NCI-H2196 (cell line): ENCODE data around the gene HHAT.

Experiments
- DNase-seq: peaks from one replicate; lab custom pipeline; 2025; ENCODE audit not compliant: unreplicated experiment; lab: John Stamatoyannopoulos, UW

HHAT gene

DNA sequence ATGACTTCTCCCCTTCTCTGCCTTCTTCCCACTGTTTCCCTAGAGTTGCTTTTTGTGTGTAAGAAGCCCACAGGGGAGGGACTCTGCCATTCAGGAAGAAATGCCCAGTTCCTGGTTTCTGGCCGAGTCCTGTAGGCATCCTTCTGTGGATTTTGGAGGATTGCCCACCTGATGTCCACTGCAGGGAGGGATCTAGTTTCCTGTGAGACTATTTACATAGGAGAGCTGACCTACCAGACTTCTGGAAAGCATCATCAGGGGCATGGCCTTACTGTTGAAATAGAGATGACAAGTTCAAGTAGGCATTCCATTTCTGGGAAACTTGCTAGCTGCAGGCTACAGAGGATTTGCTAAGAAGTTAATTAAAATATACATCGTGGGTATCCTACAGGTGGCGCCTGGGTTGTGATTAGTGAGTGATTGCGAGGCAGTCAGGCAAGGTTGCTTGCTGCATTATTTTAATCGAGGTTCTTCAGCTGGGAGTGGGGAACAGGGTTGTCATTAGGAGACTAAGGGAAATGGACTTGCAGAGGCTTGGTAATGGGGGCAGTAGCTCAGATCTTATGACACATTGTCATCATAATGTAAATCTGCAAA is 148.7 kb downstream of the HHAT start:
- peak; percentile 49 for DNase-seq

DNA sequence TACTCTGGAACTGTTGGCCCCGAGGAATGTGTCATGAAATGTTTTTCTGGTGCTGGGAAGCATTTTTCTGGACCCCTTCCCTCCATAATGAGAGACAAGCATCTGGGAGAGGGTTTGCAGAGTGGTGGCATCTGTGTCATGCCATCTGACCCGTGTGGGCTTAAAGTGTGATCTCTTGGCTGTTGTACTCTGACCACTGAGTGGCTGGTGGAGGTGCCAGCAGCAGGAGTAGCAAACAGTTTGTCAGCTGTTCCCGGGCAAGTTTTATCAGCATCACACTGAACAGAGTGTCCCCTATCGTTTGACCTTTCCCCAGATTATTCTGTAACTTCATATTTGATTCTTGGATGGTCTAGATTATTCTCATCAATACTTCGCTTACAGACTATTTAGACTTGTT is 150.1 kb downstream of the HHAT start:
- no peak for DNase-seq

DNA sequence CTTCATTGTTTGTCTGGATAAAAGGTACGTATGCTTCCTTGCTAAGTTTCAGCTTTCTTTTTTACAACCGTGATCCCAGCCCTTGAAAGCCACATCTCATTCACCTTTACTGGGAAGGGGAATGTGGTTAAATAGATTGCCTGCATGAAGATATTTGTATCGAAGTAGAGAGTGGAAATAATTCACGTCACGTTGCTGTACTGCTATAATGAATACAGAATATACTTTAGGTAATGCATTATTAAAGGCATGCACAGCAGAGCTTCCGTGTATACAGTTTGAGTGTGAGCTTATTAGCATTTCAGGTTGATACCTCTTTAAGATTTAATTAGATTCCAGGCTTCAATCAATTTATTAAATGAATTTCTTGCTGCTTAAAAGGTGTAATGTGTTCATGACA is 153.8 kb downstream of the HHAT start:
- no peak for DNase-seq

DNA sequence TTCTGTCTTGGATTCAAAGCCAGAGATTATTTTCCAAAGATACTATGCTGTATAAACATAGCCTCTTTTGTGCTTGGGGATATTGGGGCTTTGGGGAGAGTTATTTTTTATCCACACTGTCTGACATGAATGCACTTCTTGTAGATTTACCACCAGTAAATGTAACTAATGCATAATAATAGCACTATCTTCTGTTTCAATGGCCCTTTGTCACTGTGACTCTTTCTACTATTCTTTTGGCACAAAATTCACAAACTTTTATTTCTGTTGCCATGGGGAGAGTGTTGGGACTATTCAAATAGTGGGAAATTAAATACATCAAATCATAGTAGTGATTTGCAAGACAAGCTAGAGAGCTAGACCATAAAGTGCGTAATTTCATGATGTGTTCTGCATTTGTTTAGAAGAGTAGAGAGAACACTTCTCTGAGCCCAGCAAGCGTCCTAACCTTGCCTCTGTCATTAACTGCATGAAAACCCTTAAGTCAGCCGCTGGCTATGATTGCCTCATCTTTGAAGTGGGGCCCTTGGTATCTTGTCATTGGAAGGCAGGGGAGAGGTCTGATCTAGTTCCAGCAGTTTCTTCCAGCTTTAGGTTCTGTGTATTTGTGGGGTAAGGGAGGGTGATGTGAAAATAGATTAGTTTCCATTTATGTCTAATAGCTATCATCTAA is 154.4 kb downstream of the HHAT start:
- DNase-seq = no peak

DNA sequence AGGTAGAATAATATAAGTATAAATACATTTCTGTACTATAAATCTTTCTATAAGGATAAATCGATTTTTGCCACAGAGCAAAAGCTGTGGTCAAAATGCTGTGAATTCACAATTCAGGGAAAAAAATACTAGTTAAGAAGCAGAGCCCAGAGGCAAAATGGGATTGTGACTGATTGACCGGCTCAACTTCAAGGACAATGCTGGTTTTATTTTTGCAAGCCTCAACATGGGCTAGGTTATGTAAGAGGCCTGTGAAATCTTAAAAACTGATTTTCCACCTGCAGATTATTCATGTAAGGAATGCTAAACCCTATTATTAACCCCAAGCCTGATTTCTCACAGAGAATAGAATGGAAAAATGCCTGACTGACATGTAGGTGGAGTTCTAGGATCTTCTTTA is 155.1 kb downstream of the HHAT start:
- no peak for DNase-seq

DNA sequence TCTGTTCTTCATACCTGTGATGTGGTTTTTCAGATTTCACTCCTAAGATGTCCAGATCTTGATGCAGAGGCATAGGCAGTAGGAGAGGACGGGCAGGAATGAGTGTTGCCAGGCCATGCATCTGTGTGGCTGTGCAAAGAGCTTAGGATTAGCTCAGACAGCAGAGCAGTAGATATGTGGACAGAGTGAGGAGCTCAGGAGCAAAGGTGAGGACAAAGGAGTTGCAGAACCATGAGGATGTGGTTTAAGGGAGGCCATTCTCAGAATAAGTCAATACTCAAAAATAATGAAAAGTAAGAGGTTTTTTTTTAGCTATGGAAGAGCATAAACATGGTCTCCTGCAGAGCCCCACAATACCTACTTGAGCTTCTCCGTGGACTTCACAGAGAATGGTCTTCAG is 158.3 kb downstream of the HHAT start:
- DNase-seq = no peak

DNA sequence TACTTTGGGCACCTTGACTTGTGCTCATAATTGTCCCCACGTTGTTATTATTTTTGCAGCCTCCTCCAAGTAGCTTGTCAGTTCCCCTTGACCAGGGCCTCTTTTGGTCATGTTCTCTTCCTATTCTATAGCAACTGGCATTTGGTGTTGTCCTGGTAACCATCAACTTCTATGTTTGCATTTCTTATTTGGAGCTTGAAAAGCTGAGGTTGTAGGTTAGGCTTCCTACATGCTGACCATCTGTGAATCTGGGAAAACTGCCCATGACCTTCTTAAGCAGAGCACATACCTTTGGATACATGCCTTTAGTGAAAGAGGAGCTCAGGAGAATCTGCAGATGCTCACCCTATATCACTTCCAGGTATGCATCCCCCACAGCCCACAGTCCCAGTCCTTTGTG is 160.8 kb downstream of the HHAT start:
- no peak for DNase-seq

DNA sequence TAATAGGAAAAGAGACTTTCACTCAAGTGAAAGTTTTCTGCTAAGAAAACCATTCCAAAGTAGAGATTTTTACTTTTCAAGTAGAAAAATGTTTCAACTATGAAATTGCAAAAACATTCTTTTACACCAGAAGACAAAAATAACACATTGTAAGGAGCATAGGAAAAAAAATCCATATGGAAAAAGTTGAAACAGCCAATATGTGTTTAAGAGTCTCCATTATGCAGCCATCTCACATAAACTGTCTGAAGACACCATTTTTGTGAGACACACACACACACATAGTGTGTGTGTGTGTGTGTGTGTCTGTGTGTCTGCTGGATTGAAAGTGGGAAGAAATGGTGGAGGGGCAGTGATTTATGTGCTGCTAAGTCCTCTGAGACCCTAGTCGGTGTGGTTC is 162.1 kb downstream of the HHAT start:
- DNase-seq = no peak

DNA sequence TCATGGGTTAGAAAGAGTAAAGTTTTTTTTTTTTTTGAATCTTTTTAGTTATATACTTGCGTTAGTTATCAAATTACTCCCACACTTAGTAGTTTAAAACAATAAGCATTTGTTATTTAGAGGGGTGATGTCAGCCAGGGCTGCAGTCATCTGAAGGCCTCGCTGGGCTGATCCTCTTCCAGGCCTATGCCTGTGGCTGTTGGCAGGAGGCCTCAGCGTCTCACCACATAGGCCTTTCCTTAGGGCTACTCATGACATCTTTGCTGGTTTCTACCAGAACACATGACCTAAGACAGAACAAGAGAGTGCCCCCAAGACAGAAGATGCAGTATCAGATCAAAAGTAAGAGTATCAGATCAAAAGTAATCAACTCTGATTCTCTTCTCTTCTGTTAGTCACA is 167.4 kb downstream of the HHAT start:
- no peak for DNase-seq

DNA sequence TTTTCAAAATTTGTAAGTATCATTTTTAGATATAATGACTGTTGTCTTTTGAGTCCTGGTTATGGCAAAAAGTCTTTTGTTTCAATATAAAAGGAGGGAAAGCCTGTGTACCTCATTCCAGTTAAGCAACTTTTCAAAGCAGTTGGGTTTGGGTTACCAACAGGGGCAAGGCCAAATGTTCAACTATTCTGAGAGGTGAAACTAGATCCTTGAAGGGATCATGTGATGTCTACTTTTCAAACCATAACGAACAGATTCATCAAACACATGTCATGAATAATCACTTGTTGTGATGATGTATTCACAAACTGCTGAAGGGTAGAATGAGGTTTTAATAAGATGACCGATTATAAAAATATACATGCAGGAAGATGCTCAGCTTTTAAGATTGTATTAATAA is 171.3 kb downstream of the HHAT start:
- DNase-seq = peak; percentile 39

DNA sequence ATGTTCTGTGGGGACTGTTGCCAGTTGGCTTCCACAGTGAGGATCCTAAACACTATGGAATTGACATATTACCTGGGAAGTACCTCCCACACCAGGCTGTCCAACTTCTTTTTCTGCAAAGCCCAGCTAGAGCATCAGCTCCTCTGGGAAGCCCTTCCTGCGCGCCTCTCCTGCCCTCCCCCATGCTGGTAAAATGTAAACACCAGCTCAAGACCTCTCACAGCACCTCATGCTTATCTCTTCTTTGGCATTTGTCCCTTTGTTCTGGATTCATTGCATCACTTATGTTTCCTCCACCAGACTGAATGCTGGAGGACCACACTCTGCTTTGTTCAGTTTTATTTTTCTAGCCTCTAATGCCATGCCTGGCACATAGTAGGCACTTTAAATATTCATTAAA is 172.1 kb downstream of the HHAT start:
- no peak for DNase-seq

DNA sequence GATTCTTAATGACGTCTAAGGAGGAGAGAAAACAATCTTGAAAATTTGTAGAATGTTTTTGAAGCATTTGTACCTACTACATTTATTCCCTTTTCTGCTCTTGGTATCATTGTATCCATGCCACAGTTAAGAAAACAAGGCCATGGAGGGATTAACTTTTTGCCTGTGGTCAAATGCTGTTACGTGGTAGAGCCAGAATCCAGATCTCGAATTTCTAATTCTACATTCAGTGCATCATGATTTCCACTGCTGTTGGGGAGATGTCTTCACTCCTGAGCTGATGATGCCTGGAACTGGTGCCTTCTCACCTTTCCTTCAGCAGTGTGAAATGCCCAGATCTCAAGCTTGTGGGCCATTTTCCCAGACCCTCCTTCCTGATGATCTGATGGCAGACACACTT is 175.6 kb downstream of the HHAT start:
- DNase-seq = no peak

DNA sequence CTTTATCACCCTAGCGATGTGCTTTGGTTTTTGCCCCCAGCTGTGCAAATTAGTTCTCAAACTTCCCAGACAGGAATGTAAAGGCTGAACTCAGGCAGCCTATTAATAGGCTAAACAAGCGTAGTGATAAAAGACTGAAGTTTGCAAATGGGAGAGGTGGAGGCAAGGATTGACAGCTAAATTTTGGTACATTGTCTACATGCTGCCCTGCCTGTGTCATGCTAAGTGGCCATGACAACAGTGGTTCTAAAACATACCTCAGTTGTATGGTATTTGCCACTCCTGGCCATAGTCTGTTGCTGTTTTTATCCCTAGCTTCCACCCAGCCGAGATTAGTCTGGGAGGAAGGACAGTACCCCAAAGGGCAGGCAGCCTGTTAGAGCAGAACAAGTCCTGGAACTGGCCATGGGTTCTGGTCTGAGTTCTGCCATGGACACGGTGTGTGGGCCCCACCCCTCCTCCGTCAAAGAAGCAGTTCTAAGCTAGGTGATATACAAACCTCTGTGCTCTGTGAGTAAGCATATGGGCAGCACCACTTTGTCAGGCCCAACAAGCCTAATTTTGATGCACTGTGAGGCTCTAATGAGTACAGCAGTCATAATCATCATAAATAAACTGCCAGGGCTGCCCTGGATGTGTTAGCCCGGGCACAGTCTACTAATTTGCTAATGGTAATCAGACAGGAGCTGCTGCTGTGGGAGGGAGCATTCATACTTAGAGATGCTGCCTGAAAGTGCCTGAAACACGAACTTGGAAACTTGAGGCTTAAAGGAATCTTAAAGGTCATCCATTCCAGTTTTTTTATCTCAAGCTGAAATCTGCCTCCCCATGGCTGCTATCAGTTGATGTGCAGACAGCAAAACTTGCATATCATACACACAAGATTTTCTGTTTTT is 177.1 kb downstream of the HHAT start:
- DNase-seq = no peak

DNA sequence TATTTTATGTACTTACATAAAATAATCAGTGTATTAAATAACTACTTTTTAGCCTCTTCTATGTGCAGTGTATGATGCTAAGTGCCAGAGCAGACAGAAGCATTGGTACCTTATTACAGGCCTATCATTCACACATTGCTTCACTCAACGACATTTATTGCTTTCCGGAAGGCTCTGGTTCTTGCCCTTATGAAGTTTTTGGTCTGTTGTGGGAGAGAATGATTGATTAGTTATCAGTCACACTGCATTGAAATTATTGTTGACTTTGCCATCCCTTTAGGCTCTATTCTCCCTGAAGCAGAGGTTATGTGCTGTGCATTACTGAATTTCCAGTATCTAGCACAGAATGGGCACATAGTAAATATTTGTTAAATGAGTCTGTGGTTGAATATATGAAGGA is 178.0 kb downstream of the HHAT start:
- no peak for DNase-seq

DNA sequence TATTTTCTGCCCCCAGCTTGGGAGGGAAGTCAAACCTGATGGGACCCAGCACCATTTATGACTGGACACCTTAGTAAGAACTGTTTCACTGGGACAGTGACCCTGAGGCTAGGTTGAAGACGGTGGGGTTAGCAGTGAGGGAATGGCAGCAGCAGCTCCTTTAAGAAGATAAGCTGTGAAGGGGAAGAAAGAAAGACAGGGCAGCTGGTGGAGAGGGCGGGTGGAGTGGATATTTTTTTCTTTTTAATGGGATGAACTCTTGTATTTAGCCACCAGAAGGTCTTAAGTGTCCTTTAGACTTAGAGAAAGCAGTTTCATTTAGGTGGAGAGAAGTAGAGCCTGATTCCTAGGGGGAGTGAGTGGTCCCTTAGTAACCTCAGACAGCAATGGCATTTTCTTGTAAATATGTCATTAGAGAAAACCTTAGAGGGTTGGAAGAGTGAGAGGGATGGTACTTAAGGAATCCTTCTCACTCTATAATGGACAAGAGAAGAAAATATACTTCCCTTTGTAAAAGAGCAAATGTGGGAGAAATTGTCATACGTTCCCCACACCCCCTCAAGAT is 187.5 kb downstream of the HHAT start:
- DNase-seq = no peak

DNA sequence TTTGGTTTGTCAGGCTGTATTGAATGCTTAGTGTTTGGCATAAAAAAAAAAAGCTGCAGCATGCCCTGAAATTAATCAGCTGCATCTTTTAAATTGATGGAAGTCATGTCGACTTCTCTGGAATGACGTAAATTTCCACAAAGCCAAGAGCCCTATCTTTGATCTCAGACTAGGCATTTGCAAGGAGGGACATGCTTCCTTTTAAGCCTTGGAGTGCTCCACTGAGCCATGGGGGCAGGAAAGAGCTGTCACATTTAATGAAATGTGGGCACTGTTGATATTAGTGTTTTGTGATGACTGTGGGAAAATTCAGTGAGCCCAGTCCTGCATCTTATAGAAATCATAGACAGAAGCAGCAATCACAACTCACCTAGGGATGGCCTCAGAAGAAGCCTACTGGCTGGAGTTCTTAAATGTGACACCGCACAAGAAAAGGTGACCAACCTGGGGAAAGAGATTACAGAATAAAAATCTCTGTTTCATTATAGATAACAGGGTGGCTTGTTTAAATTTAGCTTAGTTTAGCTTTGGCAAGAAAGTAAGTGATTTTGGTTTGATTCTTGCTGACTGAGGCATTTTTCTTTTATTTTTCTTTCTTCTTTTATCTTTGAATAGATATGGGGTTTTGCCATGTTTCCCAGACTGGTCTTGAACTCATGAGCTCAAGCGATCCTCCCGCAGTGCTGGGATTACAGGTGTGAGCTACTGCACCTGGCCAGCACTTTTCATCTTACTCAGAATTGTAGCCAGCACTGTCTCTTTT is 188.2 kb downstream of the HHAT start:
- no peak for DNase-seq

DNA sequence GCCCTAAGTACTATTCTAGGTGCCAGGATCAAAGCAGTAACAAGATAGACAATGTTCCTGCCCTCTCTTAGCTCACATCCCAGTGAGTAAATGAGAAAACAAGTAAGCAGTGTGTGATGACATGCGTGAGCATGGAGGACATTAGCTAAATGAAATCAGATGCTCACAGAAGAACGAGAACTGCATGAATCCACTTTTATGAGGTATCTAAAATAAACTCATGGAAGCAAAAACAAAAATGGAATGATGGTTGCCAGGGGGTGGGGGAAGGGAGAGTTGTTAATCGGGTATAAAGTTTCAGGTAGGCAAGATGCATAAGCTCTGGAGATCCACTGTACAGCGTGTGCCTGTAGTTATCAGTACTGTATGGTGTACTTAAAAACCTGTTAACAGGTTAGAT is 195.1 kb downstream of the HHAT start:
- DNase-seq = no peak

DNA sequence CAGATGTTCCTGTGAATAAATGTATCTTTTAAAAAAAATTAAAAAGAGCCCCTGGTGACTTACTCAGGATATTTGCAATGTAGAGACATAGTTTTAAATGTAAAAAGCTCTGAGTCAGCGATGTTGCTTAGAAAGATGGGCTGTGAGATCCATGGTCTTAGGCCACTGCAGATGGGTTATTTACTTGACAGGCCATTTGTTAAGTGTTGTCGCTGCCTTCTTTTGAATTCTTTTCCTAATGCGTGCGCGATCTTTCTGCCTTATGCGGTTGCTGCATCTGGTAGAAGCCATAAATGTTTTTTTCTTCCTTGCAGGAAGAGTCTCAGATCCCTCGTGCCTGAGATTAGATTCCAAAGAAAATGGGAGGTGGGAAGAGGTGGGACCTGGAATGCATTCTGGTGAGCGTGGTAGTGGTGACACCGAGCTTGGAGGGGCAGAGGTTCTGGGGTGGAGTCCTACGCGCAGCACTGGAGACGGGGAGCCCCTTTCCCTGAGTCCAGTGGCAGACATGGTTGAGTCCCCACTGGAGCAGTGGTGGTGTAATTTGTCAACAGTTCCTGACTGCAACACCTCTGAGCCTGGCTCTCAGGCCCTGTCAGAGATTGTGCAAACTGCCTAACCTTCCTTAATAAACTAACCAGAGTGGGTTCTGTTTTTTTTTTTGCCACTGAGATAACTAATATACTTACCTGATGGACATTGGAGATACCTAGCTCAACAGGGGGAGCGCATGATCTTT is 197.2 kb downstream of the HHAT start:
- DNase-seq = no peak

DNA sequence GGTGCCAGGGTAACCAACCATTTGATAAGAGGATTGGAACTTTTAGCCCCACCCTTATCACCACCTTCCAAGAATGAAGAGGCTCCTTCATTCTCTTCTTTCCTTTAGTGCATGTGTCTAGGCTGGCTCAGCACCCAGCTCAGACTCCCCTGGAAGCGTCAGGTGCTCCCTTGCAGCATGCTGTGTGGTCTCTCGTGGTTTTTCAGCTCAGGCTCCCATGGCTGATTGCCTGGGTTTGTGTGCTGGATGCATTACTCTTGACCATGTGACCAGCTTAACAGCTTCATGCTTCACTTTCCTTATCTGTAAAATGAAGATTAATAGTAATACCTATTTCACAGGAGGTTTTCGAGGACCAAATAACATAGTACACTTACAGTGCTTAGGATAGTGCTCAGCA is 198.4 kb downstream of the HHAT start:
- DNase-seq = no peak

DNA sequence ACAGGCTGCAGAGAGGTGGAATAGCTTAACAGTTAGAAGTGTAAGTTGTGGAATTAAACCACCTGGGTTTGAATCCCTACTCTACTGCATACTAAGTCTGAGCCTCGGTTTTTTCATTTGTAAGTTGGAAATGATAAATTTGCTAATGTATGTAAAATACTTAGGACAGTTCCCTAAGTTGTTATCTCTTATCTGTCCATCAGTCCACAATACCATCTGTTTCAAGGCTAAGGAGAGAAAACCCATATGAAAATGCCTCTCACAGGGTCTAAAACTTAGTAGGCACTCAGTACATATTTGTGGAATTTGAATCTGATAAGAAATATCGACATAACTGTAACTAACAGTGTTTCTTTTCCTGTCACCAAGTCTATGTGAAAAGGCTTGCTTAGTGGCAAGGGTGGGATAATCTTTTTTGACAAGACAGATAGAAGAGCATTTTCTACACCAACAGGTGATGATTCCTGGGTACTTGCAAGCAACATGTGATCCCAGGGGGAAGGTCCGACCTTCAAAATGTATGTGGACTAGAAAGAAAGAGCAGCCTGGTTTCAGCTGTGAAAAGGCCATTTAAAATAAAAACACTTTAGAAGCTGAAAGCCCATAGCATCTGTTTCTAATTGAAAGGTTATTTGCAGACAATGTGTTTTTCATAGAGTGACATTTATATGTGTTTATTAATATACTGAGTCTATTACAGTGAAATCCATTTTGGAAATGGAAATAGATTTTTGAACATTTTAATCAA is 202.9 kb downstream of the HHAT start:
- DNase-seq = no peak
